Mucosa of gallbladder (tissue), 1 donor: Measurements from ENCODE around the gene ADAMTS14. TPM values are rescaled to one million over a fixed set of nuclear protein-coding genes. Genes with fewer than 3 reads are reported as not detected.

Source experiments
- DNase-seq: peaks from one replicate; pipeline ENCODE4 v3.0.0-alpha.2; 2020; ENCODE audit warnings: low spot score
- total RNA-seq: library from RNA; stranded (reverse); gene quantifications from one replicate; pipeline ENCODE4 v1.2.1, GENCODE V29; 2021
- donor health status: DM: no; HTN: no; CAD: no.

Gene ADAMTS14
- total RNA-seq, 1 donor from 2014 or later, result 4.3 TPM

DNA sequence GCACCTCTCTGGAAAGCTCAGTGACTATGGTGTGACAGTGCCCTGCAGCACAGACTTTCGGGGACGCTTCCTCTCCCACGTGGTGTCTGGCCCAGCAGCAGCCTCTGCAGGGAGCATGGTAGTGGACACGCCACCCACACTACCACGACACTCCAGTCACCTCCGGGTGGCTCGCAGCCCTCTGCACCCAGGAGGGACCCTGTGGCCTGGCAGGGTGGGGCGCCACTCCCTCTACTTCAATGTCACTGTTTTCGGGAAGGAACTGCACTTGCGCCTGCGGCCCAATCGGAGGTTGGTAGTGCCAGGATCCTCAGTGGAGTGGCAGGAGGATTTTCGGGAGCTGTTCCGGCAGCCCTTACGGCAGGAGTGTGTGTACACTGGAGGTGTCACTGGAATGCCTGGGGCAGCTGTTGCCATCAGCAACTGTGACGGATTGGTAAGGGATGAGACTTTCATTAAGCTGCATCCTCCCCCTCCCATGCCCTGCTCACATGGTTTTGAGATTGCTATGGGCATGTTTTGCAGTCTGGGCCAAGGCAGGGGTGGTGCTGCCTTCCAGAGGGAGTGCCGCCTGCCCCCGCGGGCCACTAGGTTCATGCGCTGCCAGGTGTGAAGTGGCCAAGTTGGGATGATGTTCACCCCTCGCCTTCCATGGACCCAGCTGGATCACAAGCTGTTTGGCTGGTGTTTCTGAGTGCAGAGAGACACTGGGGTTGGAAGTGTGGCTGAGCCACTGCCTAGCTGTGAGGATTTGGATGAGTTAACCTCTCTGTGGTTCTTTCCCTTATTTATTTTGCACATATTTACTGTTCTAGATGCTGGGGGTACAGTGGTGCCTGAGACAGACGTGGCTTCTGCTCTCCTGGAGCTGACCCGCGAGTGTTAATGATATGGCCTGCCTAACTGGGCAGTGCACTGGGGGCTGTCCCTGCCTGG is 2.5 kb downstream of the ADAMTS14 start:
- no peak for DNase-seq

DNA sequence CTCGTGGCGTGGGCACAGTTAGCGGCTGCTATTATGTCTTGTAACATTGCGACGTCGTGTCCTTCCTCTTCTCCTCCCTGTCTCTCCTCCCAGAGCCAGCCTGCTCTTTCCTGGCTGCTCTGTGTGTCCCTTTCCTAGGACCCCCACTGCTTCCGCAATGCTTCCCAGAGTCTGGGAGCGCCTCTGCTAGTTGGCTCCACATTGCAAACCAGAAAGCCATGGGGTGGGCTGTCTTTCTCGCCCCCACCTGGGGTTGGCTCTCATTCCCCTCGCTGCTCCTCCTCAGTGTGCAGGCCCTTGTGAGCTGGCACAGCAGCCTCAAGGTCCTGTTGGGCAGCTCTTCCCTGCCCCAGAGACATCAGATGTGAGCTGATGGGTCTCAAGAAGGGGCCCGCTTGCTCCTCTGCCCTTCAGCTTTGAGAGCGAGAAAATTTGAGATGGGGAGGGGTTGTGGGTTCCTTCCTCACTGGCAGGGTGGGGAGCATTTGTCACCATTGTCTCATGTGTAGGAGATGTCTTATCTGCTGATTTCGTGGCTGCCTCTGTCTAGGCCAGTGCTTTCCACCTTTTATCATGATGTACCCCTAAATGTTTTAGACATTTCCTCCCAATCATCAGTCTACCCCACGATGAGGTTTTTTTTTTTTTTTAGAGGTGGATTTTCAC is 3.3 kb downstream of the ADAMTS14 start:
- DNase-seq, result no peak

DNA sequence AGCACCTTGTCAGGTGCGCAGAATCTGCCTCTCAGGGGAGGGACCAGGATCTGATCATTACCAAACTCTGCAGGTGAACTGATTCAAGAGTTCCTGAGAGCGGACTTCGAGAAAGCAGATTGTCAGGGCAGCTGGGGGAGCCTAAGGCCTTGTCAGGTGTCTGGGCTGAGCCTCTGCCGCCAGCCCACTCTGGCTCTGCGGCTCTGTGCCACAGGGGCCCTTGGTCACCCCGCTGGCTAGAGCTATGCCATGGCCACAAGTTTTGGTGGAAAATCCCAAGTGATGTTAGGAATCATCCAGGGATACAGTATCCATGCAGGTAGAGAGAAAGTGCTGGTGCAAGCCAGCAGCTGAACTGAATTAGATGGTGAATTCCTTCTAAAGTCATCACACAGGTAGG is 4.2 kb downstream of the ADAMTS14 start:
- DNase-seq, result no peak

DNA sequence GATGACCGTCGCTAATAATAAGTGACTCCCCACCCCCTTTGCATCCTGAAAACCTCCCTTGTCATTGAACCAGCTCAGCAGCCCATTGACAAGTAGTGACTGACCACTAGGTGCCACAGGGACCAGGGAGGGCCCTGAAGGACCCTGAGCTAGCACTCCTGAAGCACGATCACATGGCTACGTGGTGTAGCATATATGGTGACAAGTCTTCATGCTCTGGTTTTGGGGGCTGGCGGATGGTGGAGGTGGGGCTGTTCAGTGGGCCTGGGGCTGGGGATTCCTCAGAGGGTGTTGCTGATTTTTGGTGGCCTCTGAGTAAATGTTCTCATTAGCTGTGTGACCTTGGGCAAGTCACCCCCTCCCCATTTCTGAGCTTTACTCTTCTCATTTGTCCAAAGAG is 4.7 kb downstream of the ADAMTS14 start:
- no peak for DNase-seq

DNA sequence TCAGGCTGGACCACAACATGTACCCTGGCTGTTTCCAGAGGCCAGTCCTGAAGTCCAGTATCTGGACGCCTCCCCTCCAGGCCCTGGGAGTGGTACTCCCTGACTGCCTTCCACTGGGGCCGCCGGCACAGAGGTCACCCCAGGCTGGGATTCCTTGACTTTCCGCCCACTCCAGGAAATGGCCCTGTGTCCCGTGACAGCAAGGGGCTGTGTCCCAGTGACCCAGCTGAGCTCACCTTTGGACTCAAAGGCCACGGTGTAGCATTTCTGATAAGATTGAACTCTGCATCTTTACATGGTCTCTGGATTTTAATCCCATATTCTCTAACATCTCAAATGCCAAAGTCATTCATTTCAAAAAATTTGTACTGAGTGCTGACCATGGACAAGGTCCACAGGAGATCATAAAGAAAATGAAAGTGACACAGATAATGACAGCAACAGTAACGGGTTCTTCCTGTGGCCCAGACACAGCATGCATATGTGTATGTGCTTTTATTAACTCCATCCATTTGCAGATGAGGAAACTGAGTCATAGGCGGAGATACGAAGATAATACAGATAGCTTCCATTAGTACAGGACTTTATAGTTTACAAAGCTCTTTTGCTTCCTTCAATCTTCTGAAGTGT is 5.4 kb downstream of the ADAMTS14 start:
- DNase-seq, result no peak

DNA sequence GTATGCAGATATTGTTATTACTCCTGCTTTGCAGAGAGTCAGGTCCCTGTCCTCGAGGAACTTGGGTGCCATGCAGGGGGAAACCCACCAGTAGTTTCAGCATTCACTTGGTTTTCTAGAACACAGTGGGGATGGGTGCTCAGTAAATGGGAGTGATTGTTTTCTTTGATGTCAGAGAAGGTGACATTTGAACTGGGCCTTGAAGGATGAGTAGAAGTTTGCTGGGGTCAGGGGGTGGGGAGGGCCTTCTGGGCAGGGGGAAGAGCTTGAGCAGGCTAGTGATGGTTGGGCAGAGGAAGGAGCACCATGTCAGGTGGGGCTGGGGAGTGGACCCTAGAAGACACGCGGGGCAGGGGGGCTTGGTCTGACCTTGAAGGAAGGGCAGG is 5.9 kb downstream of the ADAMTS14 start:
- DNase-seq, result no peak

DNA sequence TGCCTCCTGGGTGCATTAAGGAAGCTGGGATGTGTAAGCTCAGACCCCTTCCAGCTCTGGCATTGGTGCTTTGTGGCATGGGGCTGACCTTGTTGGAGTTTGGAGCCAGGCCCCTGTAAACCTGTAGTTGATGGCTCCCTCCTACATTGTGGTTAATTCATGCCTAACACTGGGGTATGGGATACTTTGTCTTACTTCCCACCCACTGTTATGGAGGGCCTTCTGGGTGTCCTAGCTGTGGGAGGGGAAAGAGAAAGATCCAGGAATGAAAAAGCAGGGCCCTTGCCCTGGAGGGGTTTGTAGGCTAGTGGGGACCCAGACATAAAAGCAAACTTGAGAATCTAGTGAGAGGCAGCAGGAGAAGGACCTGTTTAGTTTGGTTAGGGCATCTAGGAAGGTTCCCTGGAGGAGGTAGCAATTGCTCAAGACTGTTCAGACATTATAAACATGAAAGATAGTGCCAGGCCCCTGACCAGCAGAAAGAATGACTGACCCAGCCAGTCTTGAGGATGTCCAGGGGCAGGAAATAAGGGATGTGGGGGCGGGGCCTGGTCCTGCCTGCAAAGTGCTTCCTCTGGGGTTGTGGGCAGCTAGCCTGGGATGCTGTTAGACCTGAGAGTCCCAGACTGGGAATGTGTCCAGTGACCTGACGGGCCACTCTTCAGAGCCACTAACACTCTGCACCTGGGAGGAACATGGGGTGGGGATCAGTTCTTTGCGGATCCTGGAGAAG is 6.6 kb downstream of the ADAMTS14 start:
- DNase-seq, result no peak

DNA sequence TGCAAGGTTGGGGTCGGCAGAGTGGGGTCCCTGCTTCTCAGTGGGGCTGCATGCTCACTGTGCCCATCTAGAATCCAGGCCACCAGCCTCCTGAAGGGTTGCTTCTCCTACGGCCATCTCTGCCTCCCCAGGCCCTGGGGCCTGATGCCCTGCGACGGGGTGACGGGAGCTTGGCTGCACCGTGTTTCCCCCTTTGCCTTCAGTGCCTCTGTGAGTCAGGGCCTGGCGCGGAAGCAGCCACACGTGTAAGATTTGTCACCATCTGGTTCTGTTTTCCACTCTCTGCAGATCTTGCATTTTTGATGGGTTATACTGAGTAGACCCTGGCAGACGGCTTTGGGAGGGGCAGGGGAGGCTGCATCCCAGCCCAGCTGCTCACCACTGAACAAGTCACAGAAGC is 7.2 kb downstream of the ADAMTS14 start:
- DNase-seq, result no peak

DNA sequence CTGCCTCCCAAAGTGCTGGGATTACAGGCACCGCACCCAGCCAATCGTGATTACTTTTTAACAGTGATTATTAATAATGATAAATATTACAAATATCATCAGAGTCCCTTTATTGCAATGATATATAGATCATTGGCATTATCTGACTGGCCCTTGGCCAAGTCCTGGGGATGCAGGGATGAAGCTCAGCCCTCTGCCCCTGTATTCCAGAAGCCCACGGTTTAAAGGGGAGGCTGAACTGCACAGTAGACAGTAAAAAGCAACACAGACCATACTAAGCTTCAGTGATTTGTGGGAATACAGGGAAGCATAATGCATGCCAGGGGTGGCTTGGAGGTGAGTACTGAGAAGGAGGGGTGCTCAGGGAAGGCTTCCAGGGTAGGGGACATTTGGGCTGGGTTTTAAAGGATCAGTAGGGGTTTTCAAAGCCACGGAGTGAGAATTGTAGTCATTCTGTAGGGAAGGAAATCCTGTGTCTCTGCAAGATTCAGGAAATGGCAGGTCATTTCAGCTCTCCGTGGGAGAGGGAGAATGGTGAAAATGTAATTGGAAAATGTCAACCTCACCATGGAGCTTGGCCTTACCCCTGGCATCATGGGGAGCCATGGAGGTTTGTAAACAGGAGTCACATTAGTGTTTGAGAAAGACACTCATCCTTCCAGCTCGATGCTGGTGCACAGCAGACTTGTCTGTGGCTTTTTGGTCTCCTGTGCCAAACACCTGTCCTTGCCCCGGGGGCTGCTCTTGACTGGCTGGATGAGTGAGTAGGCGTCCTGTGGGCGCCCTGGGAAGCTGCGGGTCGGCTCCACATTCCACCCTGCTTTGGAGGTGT is 8.8 kb downstream of the ADAMTS14 start:
- no peak for DNase-seq

DNA sequence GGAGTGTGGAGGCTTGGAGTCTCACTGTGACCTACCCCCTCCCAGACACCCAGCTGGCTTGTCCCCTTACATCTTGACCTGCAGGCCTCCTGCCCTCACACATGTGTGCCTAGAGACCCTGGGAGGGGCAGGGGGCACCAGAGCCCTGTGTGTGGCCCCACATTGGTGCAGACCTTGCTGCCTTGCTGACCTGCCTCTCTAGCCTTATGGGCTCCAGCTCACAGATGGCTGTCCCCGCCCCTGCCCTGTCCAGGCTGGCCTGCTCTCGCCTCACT is 9.4 kb downstream of the ADAMTS14 start:
- DNase-seq, result no peak

DNA sequence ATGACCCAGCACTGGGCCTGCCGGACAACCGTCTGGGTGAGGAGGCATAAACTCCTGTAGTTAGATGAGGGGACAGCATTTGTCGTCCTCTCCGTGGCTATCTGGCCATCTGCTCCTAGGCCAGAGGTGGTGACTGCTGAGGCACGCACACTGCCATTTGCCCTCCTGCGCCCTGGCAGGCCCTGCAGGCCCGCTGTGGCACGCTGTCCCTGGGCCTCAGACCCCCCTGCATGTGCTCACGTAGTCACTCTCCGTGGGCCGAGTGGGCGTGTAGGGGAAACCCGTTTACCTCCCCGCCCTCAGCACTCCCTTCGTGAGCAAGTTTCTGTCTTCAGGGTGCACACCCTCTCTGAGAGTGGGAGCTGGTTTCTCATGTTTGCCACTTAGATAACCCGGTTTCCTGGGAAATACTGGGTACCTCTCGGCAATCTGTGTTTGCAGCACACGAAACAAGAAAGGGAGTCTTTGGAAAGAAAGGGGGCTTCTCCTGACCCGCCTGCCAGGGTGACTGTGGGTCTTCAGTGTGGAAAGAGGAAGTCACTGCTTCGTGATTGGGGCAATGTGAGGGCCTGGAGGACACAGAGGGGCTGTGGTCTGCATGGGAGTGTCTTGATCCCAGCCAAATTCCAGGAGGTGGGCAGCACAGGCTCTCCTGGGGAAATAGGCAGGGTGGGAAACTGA is 10.8 kb downstream of the ADAMTS14 start:
- no peak for DNase-seq

DNA sequence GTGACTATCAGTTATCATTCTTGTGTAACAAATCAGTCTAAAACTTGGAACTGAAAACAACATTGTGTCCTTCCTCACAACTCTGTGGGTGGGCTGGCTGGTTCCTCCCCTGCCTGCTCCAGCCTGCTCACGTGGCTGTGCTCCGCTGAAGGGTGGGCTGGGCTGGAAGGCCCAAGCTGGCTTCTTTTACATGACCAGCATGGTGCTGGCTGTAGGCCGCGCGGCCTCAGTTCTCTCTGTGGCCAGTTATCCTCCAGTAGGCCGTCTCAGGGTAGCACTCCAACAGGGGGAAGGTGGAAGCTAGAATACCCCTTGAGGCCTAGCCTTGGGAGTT is 11.3 kb downstream of the ADAMTS14 start:
- DNase-seq, result no peak

DNA sequence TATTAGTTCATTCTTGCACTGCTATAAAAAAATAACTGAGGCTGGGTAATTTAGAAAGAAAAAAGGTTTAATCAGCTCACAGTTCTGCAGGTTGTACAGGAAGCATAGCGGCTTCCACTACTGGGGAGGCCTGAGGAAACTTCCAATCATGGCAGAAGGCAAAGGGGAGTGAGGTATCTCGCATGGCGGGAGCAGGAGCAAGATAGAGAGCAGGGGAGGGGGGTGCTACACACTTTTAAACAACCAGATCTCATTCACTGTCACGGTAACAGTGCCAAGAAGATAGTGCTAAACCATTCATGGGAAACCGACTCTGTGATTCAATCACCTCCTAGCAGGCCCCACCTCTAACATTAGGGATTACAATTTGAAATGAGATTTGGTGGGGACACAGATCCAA is 11.6 kb downstream of the ADAMTS14 start:
- DNase-seq, result no peak

DNA sequence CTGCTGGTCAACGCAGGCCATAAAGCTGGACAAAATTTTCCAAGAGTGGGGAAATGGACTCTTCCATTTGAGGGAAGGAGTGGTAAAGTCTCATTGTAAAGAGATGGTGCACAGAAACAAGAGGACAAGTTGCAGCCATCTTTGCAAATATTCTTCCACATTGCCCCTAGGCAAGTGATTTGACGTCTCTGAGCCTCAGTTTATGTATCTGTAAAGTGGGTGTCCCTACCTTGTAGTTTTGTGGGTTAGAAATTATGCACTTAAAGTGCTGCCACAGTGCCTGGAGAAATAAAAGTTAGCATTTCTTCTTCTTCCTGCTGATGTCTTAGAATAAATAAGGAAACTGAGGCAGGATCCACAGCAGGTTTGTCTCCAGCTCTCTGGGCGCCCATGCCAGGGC is 12.1 kb downstream of the ADAMTS14 start:
- DNase-seq, result no peak

DNA sequence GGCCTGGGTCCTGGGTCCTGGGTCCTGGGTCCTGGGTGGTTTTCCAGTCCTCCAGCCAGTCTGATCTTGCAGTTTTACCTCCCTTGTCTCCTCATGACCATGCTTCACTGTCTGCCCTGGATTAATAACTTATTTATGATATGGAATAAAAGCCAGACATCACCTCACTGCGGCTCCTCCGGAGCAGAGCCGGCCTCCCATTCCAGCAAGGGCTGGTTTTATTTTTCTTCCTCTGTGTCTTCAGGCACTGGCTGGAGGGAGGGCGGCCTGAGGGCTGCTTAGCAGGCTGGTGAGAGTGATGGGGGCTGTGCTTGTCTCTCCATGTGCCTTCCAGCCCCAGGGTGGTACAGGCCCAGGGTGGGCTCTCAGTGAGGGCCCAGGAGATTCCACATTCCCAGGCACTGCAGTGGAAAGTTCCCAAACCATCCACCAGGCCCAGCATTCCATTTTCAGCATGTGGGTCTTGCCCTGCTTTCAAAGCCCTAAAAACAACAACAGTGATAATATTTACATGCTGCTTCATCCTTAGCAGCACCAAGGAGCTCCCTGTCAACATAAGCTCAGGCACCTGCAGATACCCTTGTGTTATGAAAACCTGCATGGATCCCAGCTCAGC is 12.6 kb downstream of the ADAMTS14 start:
- DNase-seq, result no peak

DNA sequence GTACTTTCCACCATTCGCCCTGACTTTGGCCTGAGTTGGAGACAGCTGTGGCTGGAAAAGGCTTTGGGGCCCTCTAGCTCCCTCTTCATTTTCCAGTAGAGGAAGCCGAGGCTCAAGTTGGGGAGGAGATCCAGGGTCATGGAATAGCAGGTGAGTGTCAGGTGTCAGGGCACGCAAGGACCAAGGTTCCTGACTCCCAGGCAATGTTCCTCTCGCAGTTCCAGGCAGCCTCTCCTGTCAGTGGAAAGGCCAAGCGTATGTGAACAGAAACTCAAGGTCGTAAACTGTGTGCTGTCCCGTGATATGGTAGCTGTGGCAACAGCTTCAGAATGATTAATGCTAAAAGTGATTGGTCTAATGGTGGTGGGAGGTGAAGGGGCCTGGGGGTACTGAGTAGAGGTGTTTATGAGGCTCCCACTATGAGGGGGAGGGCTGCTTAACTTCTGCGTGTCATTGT is 13.2 kb downstream of the ADAMTS14 start:
- no peak for DNase-seq

DNA sequence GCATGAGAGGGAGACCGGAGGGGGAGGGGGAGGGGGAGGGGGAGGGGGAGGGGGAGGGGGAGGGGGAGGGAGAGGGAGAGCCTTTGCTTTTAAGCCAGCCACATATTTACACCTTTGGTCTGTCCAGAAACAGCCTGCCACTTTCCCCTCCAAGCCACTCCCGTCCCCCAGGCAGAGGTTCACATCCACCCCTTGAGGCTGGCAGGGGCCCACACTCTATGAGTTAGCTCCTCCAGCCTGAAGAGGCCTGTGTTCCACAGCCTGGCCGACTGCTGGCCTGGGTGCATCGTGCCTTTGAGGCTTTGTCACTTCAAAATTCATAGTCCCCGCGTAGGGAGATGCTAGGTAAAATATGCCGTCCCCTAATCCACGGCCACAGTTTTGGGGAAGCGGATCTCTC is 16.5 kb downstream of the ADAMTS14 start:
- DNase-seq, result no peak

DNA sequence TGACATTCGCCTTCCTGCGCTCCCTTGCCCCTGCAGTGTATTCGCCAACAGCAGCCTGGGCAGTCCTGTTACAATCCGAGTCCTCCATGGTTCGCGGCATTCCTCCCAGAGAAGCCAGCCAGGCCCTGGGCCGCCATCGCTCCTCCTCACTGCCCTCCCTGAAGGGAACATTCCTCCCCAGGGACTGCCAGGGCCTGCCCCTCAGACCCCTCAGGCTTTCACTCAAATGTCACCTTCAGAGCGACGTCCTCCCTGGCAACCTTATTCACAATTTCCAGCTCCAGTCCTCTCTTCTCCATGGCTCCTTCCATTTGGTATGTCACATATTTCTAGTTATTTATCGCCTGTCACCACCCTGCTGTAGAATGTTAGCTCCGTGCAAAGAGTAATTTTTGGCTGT is 17.4 kb downstream of the ADAMTS14 start:
- DNase-seq, result no peak

DNA sequence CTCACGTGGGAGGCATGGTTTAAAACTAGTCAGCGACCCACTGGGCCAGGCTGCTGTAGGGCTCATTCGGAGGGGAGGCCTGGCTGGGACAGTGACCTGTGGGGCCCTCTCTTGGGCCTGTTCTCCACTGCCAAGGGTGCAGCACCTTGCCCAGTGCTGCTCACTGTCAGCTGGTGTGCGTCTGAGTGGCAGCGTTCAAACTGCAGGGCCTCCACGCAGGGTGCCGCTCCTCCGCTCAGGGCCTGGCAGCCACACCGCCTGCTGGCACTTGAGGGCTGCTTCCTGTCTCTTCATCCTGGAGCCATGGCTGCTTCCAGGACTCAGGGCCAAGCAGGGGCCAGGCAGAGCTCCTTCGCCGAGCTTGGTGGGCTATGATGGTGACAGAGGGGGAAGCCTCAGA is 18.3 kb downstream of the ADAMTS14 start:
- DNase-seq, result no peak

DNA sequence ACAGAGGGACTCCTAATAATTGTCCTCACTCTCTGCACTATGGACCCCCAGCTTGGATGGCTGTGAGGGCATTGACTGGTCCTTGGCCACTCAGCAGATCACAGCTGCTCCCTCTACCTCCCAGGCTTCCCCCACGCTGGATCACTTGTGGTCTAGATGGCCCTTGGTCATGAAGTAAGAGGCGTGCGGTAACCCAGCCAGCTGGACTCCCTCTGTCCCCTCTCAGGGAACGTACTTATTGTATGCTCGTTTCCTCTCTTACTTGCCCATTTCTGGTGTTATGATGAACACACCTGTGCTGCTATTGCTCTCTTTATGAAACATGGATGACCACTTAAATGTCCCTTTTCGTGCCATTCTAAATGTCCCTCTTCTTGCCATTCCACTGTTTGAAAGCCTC is 19.3 kb downstream of the ADAMTS14 start:
- no peak for DNase-seq
